ENCODE results near the gene BRIX1.
"Not testable (repeated sequence)": the region's sequence is repeated elsewhere in the genome, so short reads cannot be mapped to it uniquely, and the experiment has no call there.

Gene BRIX1

GRCh38 chr5:34916518-34916917 is 1.0 kb downstream of the BRIX1 start:
- no peak for DNase-seq

GRCh38 chr5:34918025-34918424 is 2.5 kb downstream of the BRIX1 start:
- no peak for DNase-seq

DNA sequence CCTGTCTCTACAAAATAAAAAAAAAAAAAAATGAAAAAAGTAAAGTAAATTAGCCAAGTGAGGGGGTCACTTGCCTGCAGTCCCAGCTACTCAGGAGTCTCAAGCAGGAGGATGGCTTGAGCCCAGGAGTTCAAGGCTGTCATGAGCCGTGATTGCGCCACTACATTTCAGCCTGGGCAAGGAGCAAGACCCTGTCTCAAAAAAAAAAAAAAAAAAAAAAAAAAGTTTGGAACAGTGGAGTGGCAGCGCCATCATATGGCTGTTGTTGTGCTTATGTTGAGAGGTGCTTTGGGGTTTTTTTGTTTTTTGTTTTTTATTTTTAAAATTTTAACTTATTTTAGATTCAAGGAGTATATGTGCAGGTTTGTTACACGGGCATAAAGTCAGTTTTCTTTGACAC is 3.6 kb downstream of the BRIX1 start:
- no peak for DNase-seq

DNA sequence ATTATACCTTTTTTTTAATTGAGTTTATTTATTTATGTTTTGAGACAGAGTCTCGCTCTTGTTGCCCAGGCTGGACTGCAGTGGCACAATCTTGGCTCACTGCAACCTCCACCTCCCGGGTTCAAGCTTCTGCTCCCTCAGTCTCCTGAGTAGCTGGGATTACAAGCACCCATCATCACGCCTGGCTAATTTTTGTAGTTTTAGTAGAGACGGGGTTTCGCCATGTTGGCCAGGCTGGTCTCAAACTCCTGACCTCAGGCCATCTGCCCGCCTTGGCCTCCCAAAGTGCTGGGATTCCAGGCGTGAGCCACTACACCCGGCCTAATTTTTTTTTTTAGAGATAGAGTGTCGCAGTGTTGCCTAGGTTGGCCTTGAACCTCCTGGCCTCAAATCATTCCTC is 7.7 kb downstream of the BRIX1 start:
- not testable (repeated sequence) for DNase-seq

DNA sequence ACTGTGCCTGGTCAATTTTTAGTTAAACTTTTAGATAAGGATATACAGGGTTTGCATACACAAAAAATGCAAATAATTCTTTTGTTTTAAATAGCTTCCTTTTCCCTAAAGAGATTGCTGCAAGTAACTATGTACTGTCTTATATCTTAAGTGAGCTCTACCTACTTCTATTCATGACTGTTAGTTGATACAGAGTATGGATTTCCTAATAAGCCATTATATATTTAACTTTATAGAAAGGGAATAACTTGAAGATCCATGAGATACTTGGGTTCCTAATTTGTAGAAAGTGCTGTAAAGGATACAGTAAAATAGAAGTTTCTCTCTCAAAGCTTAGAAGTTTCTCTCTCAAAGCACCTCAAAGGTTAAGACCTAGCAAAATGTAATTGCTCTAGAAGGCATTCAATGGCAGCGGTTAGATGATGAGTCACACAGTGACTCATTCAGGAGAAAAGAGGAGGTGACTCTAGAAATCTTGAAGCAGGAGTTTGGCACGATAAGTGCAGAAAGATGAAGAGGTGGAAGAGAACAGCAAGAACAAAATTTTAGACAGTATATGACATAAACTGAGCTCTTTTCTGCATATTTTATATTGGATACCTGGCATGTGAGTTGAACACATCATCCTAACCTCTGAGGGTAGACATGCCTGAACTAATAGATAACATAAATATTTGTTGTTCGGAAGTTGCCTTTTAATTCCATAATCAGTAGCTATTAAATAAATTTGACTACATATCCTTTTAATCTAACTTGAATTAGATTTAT is 8.4 kb downstream of the BRIX1 start:
- DNase-seq, result peak in 1 of 2 donors; percentile 19

- no peak for DNase-seq
Measured at GRCh38 chr5:34924462-34924765, 8.9 kb downstream of the BRIX1 start.

DNA sequence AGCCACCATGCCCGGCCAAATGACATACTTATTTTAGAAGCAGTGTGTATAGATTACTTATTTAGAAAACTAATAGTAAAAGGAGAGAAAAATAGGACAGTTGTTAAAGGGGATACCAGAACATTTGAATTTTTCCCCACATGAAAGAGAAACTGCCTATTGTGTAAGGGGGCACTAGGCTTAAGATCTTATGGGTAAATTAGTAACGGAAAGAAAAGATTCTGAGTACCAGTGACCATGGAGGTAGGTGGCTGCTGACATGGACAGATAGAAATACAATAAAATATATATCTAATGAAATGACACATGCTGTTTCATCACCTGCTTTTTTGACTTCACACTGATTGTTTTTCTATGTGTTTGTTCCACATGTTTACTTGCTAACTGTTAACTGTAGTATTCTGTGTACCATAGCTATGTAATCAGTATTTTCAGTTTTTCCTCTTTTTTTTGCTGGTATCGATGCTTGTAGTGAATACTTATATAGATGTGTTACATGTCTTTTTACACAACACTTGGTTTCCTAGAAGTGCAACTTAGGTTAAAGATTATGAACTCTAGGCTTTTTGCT is 10.9 kb downstream of the BRIX1 start:
- DNase-seq, result no peak

- no peak for DNase-seq
Measured at GRCh38 chr5:34927785-34928184, 12.3 kb downstream of the BRIX1 start.

GRCh38 chr5:34928267-34928666 is 12.8 kb downstream of the BRIX1 start:
- DNase-seq, result no peak

DNA sequence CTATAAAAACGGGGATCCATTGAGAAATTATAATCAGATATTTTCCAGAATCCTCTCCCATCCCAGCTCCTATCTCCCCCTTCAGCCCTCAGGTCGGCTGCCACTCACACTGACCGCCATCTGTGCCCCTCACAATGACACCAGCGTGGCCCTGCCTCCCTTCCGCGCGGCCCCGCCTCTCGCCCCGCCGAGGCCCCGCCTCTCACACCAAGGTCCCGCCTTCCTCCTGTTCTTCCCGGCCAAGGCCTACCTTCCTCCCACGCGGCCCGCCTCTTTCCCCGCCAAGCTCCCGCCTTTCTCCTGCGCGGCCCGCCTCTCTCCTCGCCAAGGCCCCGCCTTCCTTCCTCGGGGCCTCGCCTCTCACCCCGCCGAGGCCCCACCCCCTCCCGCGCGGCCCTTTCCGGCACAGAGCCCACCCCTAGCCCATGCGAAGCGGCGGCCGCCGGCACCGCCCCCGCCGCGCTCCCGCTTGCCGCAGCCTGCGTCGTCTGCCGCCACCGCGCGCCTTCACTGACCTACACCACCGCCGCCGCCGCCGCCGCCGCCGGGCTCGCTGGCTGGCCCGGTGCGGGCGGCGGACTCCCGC is 13.7 kb downstream of the BRIX1 start, which contains the start of gene DNAJC21:
Gene DNAJC21, plus strand, starts transcription at position 426 of the 586 bp plus-strand sequence. CDS start 261 bp downstream, outside the sequence.
- peak; percentile 97 for DNase-seq

DNA sequence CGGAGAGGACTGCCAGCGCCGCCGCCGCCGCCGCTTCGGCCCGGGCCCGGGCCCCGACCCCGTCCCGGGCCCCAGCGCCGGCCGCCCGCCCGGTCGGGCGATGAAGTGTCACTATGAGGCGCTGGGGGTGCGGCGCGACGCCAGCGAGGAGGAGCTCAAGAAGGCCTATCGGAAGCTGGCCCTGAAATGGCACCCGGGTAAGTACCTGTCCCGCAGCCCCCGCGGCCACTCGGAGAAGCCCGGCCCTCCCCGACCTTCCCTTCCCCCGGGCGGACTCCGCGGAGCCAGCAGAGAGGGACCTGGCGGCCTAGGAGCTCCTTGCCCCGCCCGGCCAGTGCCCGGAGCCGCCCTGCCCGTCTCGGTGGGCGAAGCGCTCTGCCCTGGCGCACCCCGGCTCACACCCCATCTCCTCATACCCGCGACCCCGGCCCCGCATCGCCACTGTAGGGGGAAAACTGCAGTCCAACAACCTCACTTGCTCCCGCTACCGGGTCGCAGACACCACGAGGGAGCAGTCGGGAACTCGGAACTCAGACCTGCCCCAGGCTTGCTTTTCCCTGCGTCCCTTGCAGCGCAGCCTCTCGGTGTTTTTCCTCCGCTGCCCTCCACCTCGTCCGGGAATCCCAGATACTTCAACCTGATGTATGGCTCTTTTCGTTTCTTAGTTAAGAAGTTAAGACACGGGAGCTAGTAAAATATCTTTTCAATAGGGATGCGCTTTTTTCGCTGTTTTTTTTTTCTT is 14.4 kb downstream of the BRIX1 start:
- DNase-seq, result peak; percentile 64 to 65

- DNase-seq, result no peak
Measured at GRCh38 chr5:34930462-34930844, 14.9 kb downstream of the BRIX1 start.

DNA sequence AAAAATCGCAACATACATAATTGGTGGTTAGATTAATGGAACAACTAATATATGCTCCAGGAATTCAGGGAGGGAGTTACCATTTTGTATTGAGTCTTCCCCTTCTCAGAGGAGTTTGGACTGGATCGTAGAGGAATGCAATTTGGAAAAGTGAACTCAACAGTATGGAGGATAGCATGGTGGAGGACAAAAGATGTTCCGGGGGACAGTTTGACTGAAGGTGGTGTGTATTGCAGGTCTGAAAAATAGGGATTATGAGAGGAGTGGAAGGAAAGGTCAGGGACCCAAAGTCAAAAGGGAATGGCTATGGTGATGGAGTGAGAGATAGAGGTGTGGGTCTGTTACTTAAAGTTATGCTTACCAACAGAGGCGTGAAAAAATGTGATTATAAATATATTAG is 15.4 kb downstream of the BRIX1 start:
- no peak for DNase-seq

- DNase-seq, result no peak
Measured at GRCh38 chr5:34932947-34933346, 17.4 kb downstream of the BRIX1 start.

DNA sequence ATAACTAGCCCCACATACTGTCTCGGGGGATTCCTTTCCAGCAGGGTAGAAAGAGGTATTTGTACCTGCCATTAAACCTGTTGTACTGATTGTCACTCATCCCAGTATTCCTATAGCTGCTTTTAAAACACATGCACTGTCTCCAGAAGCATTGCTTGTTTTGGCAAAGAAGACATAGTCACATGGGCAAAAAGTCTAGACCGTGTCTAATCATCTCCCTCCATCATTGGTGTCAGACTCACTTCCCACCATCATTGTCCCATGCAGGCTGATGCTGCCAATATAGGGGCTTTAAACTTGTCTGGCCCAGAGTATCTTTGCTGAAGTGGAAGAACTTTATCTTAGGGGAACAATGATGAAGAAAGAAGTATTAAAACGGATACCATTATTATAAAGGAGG is 26.4 kb downstream of the BRIX1 start:
- DNase-seq, result no peak

DNA sequence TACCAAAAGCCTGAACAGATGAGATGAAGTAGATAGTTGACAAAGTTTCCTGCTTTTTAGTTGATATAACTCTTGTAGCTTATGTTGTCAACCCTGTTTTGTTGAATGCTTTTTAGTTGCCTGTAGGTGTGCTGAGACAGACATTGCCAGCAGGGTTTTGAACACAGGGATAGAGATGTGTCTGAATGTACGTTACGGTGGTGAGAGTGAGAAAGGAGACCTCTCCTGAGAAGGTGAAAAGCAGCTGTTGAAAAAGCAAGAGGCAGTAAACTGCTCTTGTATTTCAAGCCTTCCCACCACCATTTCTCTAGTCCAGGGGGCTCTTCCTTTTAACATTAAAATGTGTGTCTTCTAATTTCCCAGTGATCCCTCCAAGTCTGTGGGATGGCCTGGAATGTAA is 28.5 kb downstream of the BRIX1 start:
- DNase-seq, result no peak

GRCh38 chr5:34944460-34945047 is 29.0 kb downstream of the BRIX1 start:
- no peak for DNase-seq

DNA sequence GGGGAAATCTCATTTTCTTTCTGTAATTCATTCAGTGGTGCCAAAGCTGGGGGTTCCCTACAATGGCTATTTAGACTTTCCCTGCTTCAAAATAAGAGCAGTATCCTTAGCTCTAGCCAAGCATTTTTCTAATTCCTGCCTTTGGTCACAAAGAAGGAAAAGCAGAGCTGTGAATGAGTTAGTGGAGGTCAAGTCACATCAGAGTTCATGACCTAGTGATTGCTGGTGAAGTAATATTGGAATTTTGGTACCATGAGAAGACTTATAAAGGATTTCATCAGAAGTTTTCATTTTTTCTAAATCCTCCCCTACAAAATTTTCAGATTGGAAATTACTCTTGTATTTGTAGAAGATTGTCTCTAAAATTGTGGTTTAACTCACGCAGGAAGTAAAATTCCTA is 41.8 kb downstream of the BRIX1 start:
- no peak for DNase-seq

DNA sequence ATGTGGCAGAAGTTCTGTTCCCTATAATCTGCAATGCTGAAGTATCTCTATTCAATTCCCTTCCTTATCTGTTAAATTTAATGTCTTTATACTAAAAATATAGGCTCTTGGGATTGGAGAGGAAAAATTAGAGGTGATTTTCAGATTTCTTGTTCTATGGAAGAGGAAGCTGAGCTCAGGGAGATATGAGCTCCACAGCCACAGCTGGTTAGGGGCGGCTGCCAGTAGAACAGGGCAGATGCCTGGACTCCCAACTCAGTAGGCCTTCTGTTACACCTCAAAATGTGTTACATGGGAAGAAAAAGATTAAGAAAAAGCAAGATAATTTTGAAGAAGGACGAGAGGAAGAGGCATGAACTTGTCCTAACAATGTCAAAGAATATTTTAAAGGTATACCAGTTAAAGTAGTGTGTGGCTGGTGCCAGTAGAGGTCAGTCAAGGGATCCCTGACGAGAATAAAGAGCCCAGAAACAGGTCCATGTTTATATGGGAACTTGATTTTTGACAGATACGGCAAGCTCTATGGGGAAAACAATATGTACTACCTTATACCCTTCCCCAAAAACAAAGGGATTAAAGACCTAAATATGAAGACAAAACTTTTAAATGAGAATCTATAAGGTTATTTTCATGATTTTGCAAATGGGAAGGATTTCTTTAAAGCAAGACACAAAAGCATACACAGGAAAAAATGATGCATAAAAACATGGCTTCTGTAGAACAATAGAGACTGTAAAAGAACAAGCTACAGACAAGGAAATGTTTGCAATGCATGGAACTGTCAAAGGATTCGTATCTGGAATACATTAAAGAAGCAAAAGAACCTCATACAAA is 42.6 kb downstream of the BRIX1 start:
- DNase-seq, result no peak

DNA sequence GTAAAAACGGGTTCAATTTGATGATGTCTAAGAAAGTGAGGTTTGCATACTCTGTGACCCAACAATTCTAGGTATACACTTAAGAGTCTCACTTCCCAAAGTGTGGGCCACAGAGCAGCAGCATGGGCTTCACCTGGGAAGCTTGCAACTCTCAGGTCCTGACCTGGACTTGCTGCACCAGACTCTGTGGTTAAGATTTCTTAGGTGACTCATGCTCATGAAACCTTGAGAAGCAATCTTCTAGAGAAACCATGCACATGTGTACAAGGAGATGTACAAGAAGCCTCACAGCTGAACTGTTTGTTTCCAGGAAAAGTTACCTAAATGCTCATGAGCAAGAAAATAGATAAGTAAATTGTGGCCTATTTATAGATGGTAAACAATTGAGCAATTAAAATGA is 43.8 kb downstream of the BRIX1 start:
- peak in 1 of 2 donors; percentile 2 for DNase-seq

- no peak for DNase-seq
Measured at GRCh38 chr5:34967540-34967939, 52.0 kb downstream of the BRIX1 start.

- DNase-seq, result no peak
Measured at GRCh38 chr5:34968258-34968657, 52.7 kb downstream of the BRIX1 start.
